Lower leg skin (tissue), 3 donors: ENCODE results near the gene SLC35G6.

Experiments used
- CTCF ChIP-seq, 3 donors: fragments of 450-650 bp; IDR thresholded peaks; one replicate each; pipeline ENCODE4 v1.5.1; 2016; ENCODE audit warnings: antibody characterized with exemption in 3 of 3, mild to moderate bottlenecking in 3 of 3, moderate library complexity in 2 of 3
- POLR2A ChIP-seq, 2 donors: fragments of 450-650 bp; IDR thresholded peaks; one replicate each; pipeline ENCODE4 v1.6.1; 2016 to 2017; ENCODE audit warnings: antibody characterized with exemption in 2 of 2, mild to moderate bottlenecking in 1 of 2, moderate library complexity in 1 of 2

GRCh38 chr17:7502171-7502847 lies 21.1 kb downstream of the SLC35G6 start:
- no peak for TF ChIP-seq CTCF (IDR thresholded peaks at IDR 0.05)
- TF ChIP-seq POLR2A (IDR thresholded peaks at IDR 0.05), result no peak
